NB4 (cell line): ENCODE results near the gene KRTAP5-4.
A peak's percentile ranks its signal among the peaks of the same experiment; 100 is the strongest.
"Not testable (repeated sequence)": the region's sequence is repeated elsewhere in the genome, so short reads cannot be mapped to it uniquely, and the experiment has no call there.

Experiments used
- DNase-seq: peaks from one replicate; pipeline ENCODE4 v3.0.0; 2010; ENCODE audit warnings: low read depth
- H3K4me3 ChIP-seq: one replicate; pipeline ENCODE4 v1.5.1; 2011; ENCODE audit warnings: mild to moderate bottlenecking, low read depth, low read length, moderate library complexity
- CTCF ChIP-seq: IDR thresholded peaks from one replicate; pipeline ENCODE4 v1.5.1; 2012; ENCODE audit warnings: low read depth, low read length
- MAX ChIP-seq: IDR thresholded peaks from 2 replicates; pipeline ENCODE4 v1.6.1; 2011; ENCODE audit warnings: low read depth, low read length
- MYC ChIP-seq: IDR thresholded peaks from 2 replicates; pipeline ENCODE4 v1.6.1; 2011; ENCODE audit warnings: low read depth, low read length
- POLR2A ChIP-seq: IDR thresholded peaks from 2 replicates; pipeline ENCODE4 v1.6.1; 2011; ENCODE audit warnings: mild to moderate bottlenecking; ENCODE audit not compliant: insufficient read length; ENCODE audit errors: extremely low read depth

KRTAP5-4 gene

GRCh38 chr11:1625541-1625940 lies 3.6 kb upstream of the KRTAP5-4 start:
- no peak overlapping the region for H3K4me3 ChIP-seq
- no peak for TF ChIP-seq CTCF
- no peak for TF ChIP-seq MAX
- TF ChIP-seq POLR2A, result no peak
- TF ChIP-seq MYC, result no peak
- DNase-seq, result no peak

GRCh38 chr11:1624621-1625020 lies 2.7 kb upstream of the KRTAP5-4 start:
- no peak for TF ChIP-seq MAX
- no peak for TF ChIP-seq CTCF
- no peak for TF ChIP-seq MYC
- no peak for TF ChIP-seq POLR2A
- no peak for DNase-seq
- H3K4me3 ChIP-seq, result no peak overlapping the region

GRCh38 chr11:1623716-1624115 lies 1.8 kb upstream of the KRTAP5-4 start:
- TF ChIP-seq MAX, result no peak
- no peak for TF ChIP-seq MYC
- no peak for TF ChIP-seq POLR2A
- no peak for TF ChIP-seq CTCF
- DNase-seq, result no peak
- H3K4me3 ChIP-seq, result no peak overlapping the region

- no peak overlapping the region for H3K4me3 ChIP-seq
- TF ChIP-seq CTCF (no peak), MAX (no peak), MYC (no peak), POLR2A (no peak)
- DNase-seq, result peak; percentile 19
Observed at GRCh38 chr11:1619449-1619848, 2.5 kb downstream of the KRTAP5-4 start.

GRCh38 chr11:1618231-1618630 lies 3.7 kb downstream of the KRTAP5-4 start:
- DNase-seq, result no peak
- TF ChIP-seq CTCF (no peak), MAX (no peak), POLR2A (no peak), MYC (no peak)
- no peak overlapping the region for H3K4me3 ChIP-seq

- no peak for DNase-seq
- TF ChIP-seq MAX (no peak), CTCF (no peak), MYC (no peak), POLR2A (no peak)
- no peak within 1 kb of the TSS for H3K4me3 ChIP-seq
Observed at GRCh38 chr11:1608363-1608762, 13.6 kb downstream of the KRTAP5-4 start, which contains the start of gene KRTAP5-3. Gene KRTAP5-3 (minus strand): TSS chr11:1608463. CDS start chr11:1608385, 78 bp downstream.

- not testable (repeated sequence) for DNase-seq, H3K4me3 ChIP-seq
Observed at GRCh38 chr11:1607901-1608300, 14.0 kb downstream of the KRTAP5-4 start.

- DNase-seq, H3K4me3 ChIP-seq: not testable (repeated sequence)
Observed at GRCh38 chr11:1607156-1607845, 14.6 kb downstream of the KRTAP5-4 start.
